Measurements from ENCODE around the gene LINC01488.

Gene LINC01488

GRCh38 chr11:69509846-69510390 lies 28.5 kb downstream of the LINC01488 start:
- no peak for DNase-seq (ENCODE audit: low read depth in 2 of 2)

DNA sequence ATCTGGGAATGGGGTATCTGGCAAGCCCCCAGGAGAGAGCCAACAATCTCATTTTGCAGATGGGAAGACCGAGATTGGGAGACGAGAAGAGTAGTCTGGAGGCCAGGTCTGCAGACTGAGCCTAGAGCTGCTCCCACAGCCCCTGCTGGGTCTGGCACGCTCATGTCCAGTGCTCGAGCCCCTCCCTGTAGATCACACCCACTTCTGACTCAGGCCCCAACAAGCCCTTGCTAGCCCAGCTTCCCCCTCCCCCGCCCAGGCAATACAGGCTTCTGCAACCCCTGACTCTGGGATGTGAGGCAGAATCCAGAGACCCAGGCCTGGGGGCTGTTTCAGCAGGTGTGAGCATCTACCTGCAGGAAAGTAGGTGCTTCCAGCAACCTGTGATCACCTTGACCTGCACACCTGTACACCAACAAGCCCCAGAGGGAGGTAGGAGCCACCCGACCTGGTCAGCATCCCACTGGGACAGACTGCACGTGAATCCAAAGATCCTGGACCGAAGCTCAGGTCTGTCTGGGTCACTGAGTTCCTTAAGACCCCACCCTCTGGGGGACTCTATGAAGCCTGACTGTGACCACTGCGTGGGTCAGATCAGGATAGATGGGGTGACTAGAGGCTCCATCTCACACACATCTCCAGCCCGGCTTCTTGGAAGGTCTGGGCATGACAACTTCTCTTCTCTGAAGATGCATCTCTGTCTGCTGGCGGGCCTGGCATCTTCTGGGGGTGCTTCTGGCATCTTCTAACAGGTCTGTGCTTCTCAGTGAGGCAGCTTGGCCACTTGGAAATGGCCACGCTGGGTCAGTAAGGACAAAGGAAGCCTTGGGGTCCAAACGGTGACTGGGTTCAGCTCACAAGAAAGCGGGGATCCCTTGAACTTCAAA lies 29.3 kb downstream of the LINC01488 start:
- DNase-seq (ENCODE audit: low read depth in 2 of 2) = peak in 1 of 2 experiments; percentile 16

DNA sequence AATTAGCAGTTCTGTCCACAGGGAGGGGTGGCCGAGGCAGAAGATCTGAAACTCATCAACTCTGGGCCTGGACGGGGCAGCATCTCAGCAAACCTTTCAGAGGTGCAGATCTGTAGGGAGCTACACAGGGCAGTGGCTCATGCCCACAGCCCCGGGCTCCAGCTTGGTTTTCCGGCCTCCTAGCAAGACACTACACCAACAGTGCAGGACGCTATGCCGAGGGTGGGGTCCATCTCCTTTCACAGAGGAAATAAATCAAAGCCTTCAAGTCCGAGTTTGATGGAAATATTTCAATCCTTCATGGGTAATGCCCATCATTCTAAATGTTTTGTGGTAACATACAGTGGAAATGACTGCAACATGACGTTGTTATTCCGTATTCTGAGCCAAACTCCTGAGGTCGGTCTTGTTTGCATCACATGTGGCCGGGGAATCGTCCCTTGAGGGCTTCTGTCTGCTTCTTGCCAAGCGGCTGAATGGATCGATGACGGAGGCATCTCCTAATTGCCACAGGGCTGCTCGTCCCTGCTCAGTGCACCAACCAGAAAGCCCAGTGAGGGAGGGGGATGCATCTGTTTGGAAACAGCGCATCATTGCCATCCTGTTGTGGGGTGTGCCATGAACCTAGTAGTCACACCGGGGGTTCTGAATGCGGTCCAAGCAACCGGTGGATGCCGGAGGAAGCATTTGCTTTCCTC lies 30.0 kb downstream of the LINC01488 start:
- DNase-seq (ENCODE audit: low read depth in 2 of 2) = peak; percentile 52 to 59

GRCh38 chr11:69512136-69512535 lies 30.7 kb downstream of the LINC01488 start:
- DNase-seq (ENCODE audit: low read depth in 2 of 2) = no peak

- DNase-seq (ENCODE audit: low read depth in 2 of 2) = no peak
These were observed 31.3 kb downstream of the LINC01488 start for GRCh38 chr11:69512790-69513189.

GRCh38 chr11:69513196-69513595 lies 31.7 kb downstream of the LINC01488 start:
- DNase-seq (ENCODE audit: low read depth in 2 of 2) = no peak

GRCh38 chr11:69513663-69514224 lies 32.3 kb downstream of the LINC01488 start:
- DNase-seq (ENCODE audit: low read depth in 2 of 2) = no peak

DNA sequence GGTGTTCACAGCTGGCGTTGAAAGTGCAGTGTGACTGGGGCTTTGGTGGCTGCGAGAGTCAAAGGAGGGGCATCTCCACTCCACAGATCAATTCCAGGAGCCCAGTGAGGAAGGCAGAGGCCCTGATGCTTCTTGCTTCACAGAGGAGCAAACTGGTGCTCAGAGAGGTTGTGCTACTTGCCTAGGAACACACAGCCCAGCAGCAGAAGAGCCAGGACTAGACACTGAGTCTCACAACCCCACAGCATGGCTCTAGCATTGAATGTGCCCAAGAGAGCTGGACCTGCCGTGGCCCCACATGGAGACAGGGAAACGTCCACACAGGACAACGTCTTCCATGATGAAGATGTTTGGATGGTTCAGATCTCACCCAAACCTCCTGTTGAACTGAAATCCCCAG lies 33.3 kb downstream of the LINC01488 start:
- DNase-seq (ENCODE audit: low read depth in 2 of 2) = no peak

DNA sequence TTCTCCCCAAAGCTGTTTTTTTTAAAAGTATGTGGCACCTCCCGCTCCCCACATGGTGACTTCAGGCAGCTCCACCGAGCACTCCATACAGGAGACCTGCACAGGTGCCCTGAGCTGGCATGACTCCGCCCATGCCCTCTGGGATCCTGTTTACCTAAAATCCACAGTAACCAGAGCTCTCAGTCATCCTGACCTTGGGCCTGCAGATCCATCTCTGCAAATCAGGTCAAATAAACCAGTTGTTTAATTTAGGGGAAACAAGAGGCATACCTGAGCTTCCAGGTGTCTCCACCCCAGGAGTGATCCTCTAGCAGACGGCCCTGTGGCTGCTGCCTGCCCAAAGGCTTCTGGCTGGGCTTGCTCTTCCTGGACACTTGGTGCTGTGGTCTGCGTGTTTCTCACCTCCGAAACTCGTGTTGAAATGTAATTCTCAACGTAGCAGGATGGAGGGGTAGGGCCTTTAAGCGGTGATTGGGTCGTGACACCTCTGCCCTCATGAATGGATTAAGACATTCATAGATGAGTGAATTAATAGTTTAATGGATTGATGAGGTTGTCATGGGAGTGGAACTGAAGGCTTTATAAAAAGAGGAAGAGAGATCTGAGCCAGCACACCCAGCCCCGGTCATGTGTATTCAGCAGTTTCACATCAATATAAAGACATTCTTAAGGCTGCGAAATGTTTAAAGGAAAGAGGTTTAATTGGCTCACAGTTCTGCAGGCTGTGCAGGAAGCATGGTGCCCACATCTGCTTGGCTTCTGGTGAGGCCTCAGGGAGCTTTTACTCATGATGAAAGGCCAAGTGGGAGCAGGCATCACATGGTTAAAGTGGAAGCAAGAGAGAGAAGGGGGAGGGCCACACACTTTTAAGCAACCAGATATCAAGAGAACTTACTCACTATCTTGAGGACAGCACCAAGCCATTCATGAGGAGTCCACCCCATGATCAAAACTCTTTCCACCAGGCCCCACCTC lies 34.1 kb downstream of the LINC01488 start:
- no peak for DNase-seq (ENCODE audit: low read depth in 2 of 2)

GRCh38 chr11:69516526-69516925 lies 35.1 kb downstream of the LINC01488 start:
- peak in 1 of 2 experiments; percentile 16 for DNase-seq (ENCODE audit: low read depth in 2 of 2)

DNA sequence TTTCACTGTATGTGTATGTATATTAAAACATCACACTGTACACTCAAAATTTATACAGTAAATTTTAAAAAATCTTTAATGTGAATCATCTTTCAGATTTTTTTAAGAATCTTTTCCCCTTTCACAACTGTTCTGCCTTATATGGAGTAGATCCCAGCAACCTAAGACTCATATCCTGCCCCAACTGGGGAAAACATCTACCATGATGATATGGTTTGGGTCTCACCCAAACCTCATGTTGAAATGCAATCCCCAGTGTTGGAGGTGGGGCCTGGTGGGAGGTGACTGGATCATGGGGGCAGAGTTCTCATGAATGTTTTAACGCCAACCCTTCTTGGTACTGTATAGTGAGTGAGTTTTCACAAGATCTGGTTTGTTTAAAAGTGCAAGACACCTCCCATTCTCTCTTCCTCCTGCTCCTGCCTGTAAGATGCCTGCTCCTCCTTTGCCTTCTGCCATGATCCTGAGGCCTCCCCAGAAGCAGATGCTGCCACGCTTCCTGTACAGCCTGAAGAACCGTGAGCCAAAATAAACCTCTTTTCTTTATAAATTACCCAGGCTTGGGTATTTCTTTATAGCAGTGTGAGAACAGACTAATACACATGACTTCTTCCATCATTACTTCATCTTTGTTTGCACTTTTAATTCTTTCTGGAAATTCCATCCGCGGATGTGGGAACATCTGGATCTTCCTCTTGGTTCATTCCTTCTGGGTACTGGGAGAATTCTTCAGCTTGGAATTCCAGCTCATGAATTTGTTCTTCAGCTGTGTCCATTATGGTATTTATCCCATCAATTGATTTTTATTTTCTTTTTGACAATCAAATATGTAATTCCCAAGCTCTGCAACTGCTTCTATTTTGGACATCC lies 36.9 kb downstream of the LINC01488 start:
- DNase-seq (ENCODE audit: low read depth in 2 of 2) = peak; percentile 88 to 89

DNA sequence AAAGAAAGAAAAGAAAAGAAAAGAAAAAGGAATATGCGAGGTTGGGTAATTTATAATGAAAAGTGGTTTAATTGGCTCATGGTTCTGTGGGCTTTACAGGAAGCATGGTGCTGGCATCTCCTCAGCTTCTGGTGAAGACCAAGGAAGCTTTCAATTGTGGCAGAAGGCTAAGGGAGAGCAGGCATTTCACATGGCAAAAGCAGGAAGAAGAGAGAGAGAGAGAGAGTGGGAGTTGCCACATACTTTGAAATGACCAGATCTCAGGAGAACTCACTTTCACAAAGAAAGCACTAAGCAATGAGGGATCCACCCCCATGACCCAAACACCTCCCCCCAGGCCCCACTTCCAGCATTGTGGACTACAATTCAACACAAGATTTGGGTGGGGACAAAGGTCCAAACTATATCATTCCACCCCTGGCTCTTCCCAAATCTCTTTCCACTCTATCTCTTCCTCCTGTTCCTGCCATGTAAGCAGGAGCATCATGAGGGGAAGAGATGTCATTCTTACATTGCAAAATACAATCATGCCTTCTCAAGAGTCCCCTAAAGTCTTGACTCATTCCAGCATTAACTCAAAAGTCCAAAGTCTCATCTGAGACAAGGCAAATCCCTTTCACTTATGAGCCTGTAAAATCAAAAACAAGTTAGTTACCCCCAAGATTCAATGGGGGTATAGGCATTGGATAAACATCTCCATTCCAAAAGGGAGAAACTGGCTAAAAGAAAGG lies 38.9 kb downstream of the LINC01488 start:
- DNase-seq (ENCODE audit: low read depth in 2 of 2) = no peak

GRCh38 chr11:69521457-69521856 lies 40.0 kb downstream of the LINC01488 start:
- no peak for DNase-seq (ENCODE audit: low read depth in 2 of 2)

DNA sequence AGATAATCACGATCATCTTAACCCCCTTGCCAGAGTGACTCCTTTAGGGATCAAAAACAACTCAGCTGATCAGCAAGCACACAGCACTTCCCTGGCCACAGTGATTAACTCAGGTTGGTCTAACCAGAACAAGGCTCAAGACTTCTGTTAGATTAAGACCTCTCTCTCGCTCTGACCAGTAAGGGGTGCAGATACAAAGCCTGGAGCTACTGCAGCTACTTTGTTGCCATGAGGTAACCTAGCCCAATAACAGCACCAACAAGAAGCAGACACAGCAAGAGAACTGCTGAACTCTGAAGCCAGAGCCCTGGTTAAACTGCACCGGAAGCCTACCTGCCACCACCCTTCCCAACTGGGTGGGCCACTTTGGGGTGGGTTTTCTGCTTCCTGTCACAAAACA lies 42.0 kb downstream of the LINC01488 start:
- DNase-seq (ENCODE audit: low read depth in 2 of 2) = no peak

- DNase-seq (ENCODE audit: low read depth in 2 of 2) = no peak
These were observed 42.9 kb downstream of the LINC01488 start for GRCh38 chr11:69524291-69524882.

DNA sequence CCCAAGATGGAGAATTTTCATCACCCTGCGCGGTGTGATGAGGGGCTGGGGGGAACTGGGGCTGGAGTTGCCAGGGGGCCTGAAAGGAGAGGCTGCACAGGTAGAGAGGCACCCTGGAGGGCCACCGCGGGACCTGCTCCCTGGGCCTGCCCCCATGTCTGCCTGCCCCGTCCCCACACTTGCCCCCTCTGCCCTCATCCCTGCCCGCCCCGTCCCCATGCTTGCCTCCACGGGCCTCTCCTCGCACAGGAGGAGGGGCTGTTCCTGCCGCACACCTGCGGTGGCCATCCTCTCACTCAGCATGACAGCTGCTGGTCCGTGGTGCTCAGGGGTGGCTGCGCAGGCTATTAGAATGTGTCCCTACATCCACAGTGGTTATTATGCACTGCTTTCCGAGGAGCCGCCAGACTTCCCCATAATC lies 43.5 kb downstream of the LINC01488 start:
- no peak for DNase-seq (ENCODE audit: low read depth in 2 of 2)

DNA sequence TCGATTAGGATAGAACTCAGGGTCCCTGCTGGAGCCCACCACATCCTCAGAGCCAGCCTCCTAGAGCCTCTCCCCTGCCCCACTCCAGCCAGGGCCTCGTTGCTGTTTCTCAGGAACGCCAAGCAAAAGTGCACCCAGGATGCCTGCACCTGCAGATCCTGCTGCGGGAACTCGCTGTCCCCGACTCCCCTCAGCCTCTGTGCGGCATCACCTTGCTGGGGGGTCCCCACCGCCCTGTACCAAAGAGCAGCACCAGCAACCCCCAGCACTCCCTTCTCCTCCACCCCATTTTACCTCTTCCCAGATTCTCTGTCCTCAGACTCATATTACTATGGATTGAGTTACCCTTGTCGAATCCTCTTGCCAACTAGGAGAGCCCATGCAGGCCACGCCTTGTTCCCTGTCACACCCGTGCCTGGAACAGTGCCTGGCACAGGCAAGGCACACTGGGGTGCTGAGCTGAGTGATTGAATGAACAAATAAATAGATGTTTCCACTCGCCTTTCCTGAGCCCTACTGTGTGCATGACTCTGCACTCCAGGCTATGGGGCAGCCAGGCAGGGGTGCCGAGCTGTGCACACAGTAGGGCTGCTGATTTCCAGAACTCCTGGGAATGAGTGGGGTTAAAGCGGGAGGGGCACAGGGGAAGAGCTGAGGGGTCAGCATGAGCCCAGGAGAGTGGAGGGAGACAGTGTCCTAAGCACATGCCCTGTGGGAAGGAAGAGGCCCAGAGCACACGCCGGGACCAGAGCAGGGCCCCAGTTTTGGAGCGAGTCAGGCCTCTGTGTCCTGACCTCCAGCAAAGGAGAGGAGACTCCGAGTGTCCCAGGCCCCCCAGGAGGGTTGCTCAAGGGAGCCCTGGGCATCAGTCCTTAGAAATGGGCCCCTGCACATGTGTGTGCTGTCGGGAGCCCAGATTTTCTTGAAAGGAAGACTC lies 44.3 kb downstream of the LINC01488 start:
- no peak for DNase-seq (ENCODE audit: low read depth in 2 of 2)

- DNase-seq (ENCODE audit: low read depth in 2 of 2) = no peak
These were observed 45.0 kb downstream of the LINC01488 start for GRCh38 chr11:69526453-69526810.
